Ammon's horn (tissue), 1 donor: Measurements from ENCODE around the gene ME2.
"Not testable (repeated sequence)": the region's sequence is repeated elsewhere in the genome, so short reads cannot be mapped to it uniquely, and the experiment has no call there.

Experiments
- DNase-seq: peaks from one replicate; pipeline ENCODE4 v3.0.0-alpha.2; 2016; ENCODE audit warnings: low spot score

The ME2 gene

GRCh38 chr18:50861617-50862016 lies 17.3 kb upstream of the ME2 start:
- DNase-seq, result no peak

GRCh38 chr18:50862401-50862800 lies 16.5 kb upstream of the ME2 start:
- peak; percentile 54 for DNase-seq

- DNase-seq, result no peak
Measured at GRCh38 chr18:50863840-50864375, 15.0 kb upstream of the ME2 start.

GRCh38 chr18:50866765-50867164 lies 12.2 kb upstream of the ME2 start:
- peak; percentile 18 for DNase-seq

GRCh38 chr18:50869150-50869549 lies 9.8 kb upstream of the ME2 start:
- DNase-seq, result no peak

- DNase-seq, result no peak
Measured at GRCh38 chr18:50870138-50870845, 8.6 kb upstream of the ME2 start.

- DNase-seq, result no peak
Measured at GRCh38 chr18:50871846-50872245, 7.1 kb upstream of the ME2 start.

GRCh38 chr18:50875966-50876536 lies 2.9 kb upstream of the ME2 start:
- no peak for DNase-seq

- no peak for DNase-seq
Measured at GRCh38 chr18:50877545-50878265, 1.2 kb upstream of the ME2 start.

GRCh38 chr18:50879302-50880118 lies 592 bp downstream of the ME2 start:
- peak; percentile 44 for DNase-seq

GRCh38 chr18:50880119-50880465 lies 1.2 kb downstream of the ME2 start:
- no peak for DNase-seq

GRCh38 chr18:50880944-50881343 lies 2.0 kb downstream of the ME2 start:
- DNase-seq, result not testable (repeated sequence)

GRCh38 chr18:50886929-50887328 lies 8.0 kb downstream of the ME2 start:
- no peak for DNase-seq

GRCh38 chr18:50895350-50896045 lies 16.6 kb downstream of the ME2 start:
- no peak for DNase-seq

- DNase-seq, result no peak
Measured at GRCh38 chr18:50896093-50896492, 17.2 kb downstream of the ME2 start.

- DNase-seq, result no peak
Measured at GRCh38 chr18:50898919-50899318, 20.0 kb downstream of the ME2 start.

- no peak for DNase-seq
Measured at GRCh38 chr18:50902797-50903196, 23.9 kb downstream of the ME2 start.

- DNase-seq, result no peak
Measured at GRCh38 chr18:50906843-50907242, 27.9 kb downstream of the ME2 start.

GRCh38 chr18:50909261-50909660 lies 30.3 kb downstream of the ME2 start:
- no peak for DNase-seq

GRCh38 chr18:50911006-50911405 lies 32.1 kb downstream of the ME2 start:
- no peak for DNase-seq

- DNase-seq, result no peak
Measured at GRCh38 chr18:50917021-50917420, 38.1 kb downstream of the ME2 start.

GRCh38 chr18:50918153-50918552 lies 39.2 kb downstream of the ME2 start:
- no peak for DNase-seq
